ENCODE results near the gene TEX14. TPM values are rescaled to one million over a fixed set of nuclear protein-coding genes. Genes with fewer than 3 reads are reported as not detected.

Gene TEX14
- total RNA-seq, 2 experiments from 2014 or later: 0.10 to 0.14 TPM

- H3K27ac Mint-ChIP-seq: no peak overlapping the region
- no peaks in the 10 kb centered on the region for H3K9me3 Mint-ChIP-seq
- H3K4me3 Mint-ChIP-seq: no peak overlapping the region
- no peaks in the 10 kb centered on the region for H3K36me3 Mint-ChIP-seq
- no peaks in the 10 kb centered on the region for H3K4me1 Mint-ChIP-seq
- DNase-seq: no peak
- peaks cover 32% of the 10 kb centered on the region for H3K27me3 Mint-ChIP-seq
Measured at GRCh38 chr17:58528443-58528842, 163.4 kb downstream of the TEX14 start.

GRCh38 chr17:58527949-58528348, 163.9 kb downstream of the TEX14 start:
- Mint-ChIP-seq H3K4me3 (no peak overlapping the region), H3K4me1 (no peaks in the 10 kb centered on the region), H3K27ac (no peak overlapping the region), H3K9me3 (no peaks in the 10 kb centered on the region), H3K36me3 (no peaks in the 10 kb centered on the region), H3K27me3 (peaks cover 27% of the 10 kb centered on the region)
- no peak for DNase-seq

DNA sequence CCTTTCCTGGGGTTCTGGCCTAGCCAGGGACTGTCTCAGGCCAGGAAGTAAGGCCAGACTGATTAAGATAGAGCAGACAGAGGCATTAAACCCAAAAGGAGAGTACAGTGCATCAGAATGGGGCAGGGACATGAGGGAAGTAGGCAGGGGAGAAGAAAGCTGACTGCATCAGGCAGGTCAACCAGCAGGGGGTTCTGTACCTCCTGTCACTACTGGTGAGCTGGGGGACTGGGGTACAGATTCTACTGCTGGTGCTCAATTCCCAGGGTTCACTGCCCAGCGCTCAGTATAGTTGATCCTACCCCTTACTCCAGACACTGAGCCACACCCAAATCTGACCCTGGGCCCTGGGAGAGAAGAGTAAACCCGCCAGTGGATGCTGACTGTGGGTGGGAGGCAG, 164.5 kb downstream of the TEX14 start:
- no peak overlapping the region for H3K27ac Mint-ChIP-seq
- no peaks in the 10 kb centered on the region for H3K4me1 Mint-ChIP-seq
- no peak for DNase-seq
- H3K4me3 Mint-ChIP-seq: no peak overlapping the region
- H3K9me3 Mint-ChIP-seq: no peaks in the 10 kb centered on the region
- no peaks in the 10 kb centered on the region for H3K36me3 Mint-ChIP-seq
- H3K27me3 Mint-ChIP-seq: peaks cover 21% of the 10 kb centered on the region

- H3K36me3 Mint-ChIP-seq: no peaks in the 10 kb centered on the region
- H3K27me3 Mint-ChIP-seq: peaks cover 11% of the 10 kb centered on the region
- DNase-seq: no peak
- no peak overlapping the region for H3K27ac Mint-ChIP-seq
- H3K4me3 Mint-ChIP-seq: no peak overlapping the region
- H3K9me3 Mint-ChIP-seq: no peaks in the 10 kb centered on the region
- peaks cover 2% of the 10 kb centered on the region for H3K4me1 Mint-ChIP-seq
Measured at GRCh38 chr17:58525239-58525638, 166.6 kb downstream of the TEX14 start.

- Mint-ChIP-seq H3K27ac (no peak overlapping the region), H3K9me3 (no peaks in the 10 kb centered on the region), H3K27me3 (peaks cover 5% of the 10 kb centered on the region), H3K4me3 (no peak overlapping the region), H3K36me3 (no peaks in the 10 kb centered on the region), H3K4me1 (peaks cover 17% of the 10 kb centered on the region)
- no peak for DNase-seq
Measured at GRCh38 chr17:58521680-58522079, 170.2 kb downstream of the TEX14 start.

DNA sequence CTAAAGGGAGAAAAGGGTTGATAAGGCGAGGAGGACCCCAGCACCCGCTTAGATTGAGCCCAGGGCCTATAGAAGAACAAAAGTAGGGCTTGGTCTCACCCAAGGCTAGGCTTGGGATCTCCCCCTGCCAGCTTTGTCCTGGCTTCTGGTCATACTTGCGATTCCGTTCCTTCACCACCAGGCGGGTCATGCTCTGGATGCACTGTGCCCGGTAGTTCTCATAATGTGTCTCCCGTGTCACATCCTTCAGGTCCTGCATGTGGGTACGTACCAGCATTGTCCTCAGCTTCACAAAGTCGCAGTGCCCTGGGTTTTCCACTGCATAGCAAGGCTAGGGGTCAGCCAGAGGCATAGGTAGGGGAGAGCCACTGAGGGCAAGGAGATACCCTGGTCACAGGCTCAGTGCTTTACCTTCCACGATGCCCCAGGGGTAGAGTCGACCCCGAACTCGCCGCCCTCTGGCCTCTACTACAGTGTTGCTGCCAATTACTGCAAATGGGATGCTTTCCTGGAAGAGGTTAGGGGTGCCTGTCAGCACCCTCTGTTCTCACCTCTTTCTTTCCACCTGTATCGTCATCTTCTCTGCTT, 170.9 kb downstream of the TEX14 start:
- H3K27me3 Mint-ChIP-seq: peaks cover 5% of the 10 kb centered on the region
- no peaks in the 10 kb centered on the region for H3K9me3 Mint-ChIP-seq
- H3K36me3 Mint-ChIP-seq: no peaks in the 10 kb centered on the region
- no peak overlapping the region for H3K4me3 Mint-ChIP-seq
- DNase-seq: no peak
- H3K4me1 Mint-ChIP-seq: peaks cover 24% of the 10 kb centered on the region
- no peak overlapping the region for H3K27ac Mint-ChIP-seq

GRCh38 chr17:58517928-58518609, 173.8 kb downstream of the TEX14 start:
- Mint-ChIP-seq H3K36me3 (peaks cover 4% of the 10 kb centered on the region), H3K9me3 (no peaks in the 10 kb centered on the region), H3K27ac (peak overlapping the region; percentile 95), H3K4me1 (peaks cover 37% of the 10 kb centered on the region), H3K27me3 (peaks cover 5% of the 10 kb centered on the region), H3K4me3 (peak overlapping the region; percentile 91)
- DNase-seq: peak; percentile 99

- peaks cover 41% of the 10 kb centered on the region for H3K4me1 Mint-ChIP-seq
Measured at GRCh38 chr17:58517378-58517927, 174.4 kb downstream of the TEX14 start.

GRCh38 chr17:58516644-58517377, 175.0 kb downstream of the TEX14 start:
- H3K36me3 Mint-ChIP-seq: peaks cover 12% of the 10 kb centered on the region
- H3K9me3 Mint-ChIP-seq: no peaks in the 10 kb centered on the region
- peaks cover 41% of the 10 kb centered on the region for H3K4me1 Mint-ChIP-seq
- H3K27me3 Mint-ChIP-seq: peaks cover 5% of the 10 kb centered on the region
- peak overlapping the region; percentile 91 for H3K4me3 Mint-ChIP-seq
- peak overlapping the region; percentile 95 for H3K27ac Mint-ChIP-seq
- DNase-seq: no peak

More at GRCh38 chr17:58517378-58517927, 174.4 kb downstream of the TEX14 start:
- DNase-seq: no peak
- Mint-ChIP-seq H3K9me3 (no peaks in the 10 kb centered on the region), H3K36me3 (peaks cover 8% of the 10 kb centered on the region), H3K27ac (peak overlapping the region; percentile 95), H3K27me3 (peaks cover 5% of the 10 kb centered on the region), H3K4me3 (peak overlapping the region; percentile 91)

- Mint-ChIP-seq H3K27ac (peak overlapping the region; percentile 75), H3K4me1 (peaks cover 41% of the 10 kb centered on the region), H3K9me3 (no peaks in the 10 kb centered on the region), H3K27me3 (peaks cover 5% of the 10 kb centered on the region), H3K36me3 (peaks cover 25% of the 10 kb centered on the region), H3K4me3 (peak overlapping the region; percentile 78)
- DNase-seq: no peak
Measured at GRCh38 chr17:58515286-58515685, 176.6 kb downstream of the TEX14 start.

DNA sequence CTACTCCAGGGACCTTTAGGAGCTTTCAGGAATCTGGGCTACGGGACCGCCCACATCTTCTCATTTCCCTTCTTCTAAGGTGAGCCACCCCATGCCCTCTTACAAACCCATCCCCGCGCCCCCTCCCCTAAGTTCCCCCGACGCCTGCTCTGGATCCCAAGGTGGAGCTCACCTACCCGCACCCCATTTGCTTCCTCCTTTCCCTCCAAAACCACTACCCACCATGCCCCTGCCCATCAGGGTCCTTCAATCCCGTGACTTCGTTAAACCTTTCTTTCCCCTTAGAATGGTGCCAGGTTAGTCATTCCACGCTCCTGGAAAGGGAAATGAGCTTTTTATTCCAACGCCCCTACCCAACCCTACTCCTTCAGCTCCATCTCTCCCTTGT, 177.1 kb downstream of the TEX14 start:
- no peaks in the 10 kb centered on the region for H3K9me3 Mint-ChIP-seq
- H3K4me3 Mint-ChIP-seq: peak overlapping the region; percentile 78
- DNase-seq: no peak
- H3K27me3 Mint-ChIP-seq: peaks cover 5% of the 10 kb centered on the region
- H3K36me3 Mint-ChIP-seq: peaks cover 30% of the 10 kb centered on the region
- peaks cover 41% of the 10 kb centered on the region for H3K4me1 Mint-ChIP-seq
- H3K27ac Mint-ChIP-seq: peak overlapping the region; percentile 75

- Mint-ChIP-seq H3K4me3 (peak within 1 kb of the TSS; percentile 96), H3K36me3 (peaks cover 31% of the 10 kb centered on the region), H3K4me1 (peaks cover 41% of the 10 kb centered on the region), H3K27ac (peak within 1 kb of the TSS; percentile 87), H3K9me3 (no peaks in the 10 kb centered on the region), H3K27me3 (peaks cover 5% of the 10 kb centered on the region)
- peak; percentile 83 for DNase-seq
Measured at GRCh38 chr17:58513965-58514769, 177.7 kb downstream of the TEX14 start, which contains the start of gene MTMR4. TSS of gene MTMR4 (minus strand) at chr17:58514638. CDS start at chr17:58514407, 231 bp downstream.

GRCh38 chr17:58513267-58513964, 178.4 kb downstream of the TEX14 start:
- Mint-ChIP-seq H3K9me3 (no peaks in the 10 kb centered on the region), H3K27ac (peak overlapping the region; percentile 87), H3K36me3 (peaks cover 34% of the 10 kb centered on the region), H3K4me1 (peaks cover 37% of the 10 kb centered on the region), H3K27me3 (peaks cover 5% of the 10 kb centered on the region), H3K4me3 (peak overlapping the region; percentile 96)
- DNase-seq: peak; percentile 51

DNA sequence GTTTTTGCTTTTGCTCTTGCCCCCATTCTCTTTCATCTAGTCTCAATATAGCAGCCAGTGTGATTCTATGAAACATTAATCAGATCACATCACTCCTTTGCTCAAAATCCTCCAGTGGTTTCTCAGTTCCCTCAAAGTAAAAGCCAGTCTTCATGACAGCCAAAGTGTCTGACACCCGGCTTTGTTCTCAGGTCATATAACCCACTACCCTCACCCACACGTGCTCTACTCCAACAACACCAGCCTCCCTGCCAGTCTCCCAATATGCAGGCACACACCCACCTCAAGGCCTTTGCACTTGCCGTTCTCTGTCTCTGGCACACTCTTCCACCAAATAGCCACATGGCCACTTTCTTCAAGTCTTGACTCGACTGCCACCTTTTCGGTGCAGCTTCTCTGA, 181.8 kb downstream of the TEX14 start:
- peaks cover 17% of the 10 kb centered on the region for H3K4me1 Mint-ChIP-seq
- H3K36me3 Mint-ChIP-seq: peaks cover 42% of the 10 kb centered on the region
- H3K4me3 Mint-ChIP-seq: no peak overlapping the region
- no peak for DNase-seq
- H3K27ac Mint-ChIP-seq: peak overlapping the region; percentile 40
- no peaks in the 10 kb centered on the region for H3K27me3 Mint-ChIP-seq
- no peaks in the 10 kb centered on the region for H3K9me3 Mint-ChIP-seq

All from activated naive CD8-positive, alpha-beta T cell treated with anti-CD3 and anti-CD28 coated beads for 36 hours (primary cell).